NCI-H460 (cell line): ENCODE measurements around the gene DOCK9. TPM values are rescaled to one million over a fixed set of nuclear protein-coding genes. Genes with fewer than 3 reads are reported as not detected.

Experiments used
- DNase-seq: peaks from one replicate; pipeline ENCODE4 v3.0.0-alpha.2; 2016; ENCODE audit warnings: low read depth; ENCODE audit errors: extremely low read depth
- total RNA-seq: library from RNA; depleted of rRNA; stranded (reverse); fragments of >200 nt; shearing (Covaris generic); gene quantifications from 2 replicates; pipeline ENCODE4 v1.2.3, GENCODE V29; 2014

The DOCK9 gene
- total RNA-seq, 1 experiment from 2014 or later = 11.5 TPM

DNA sequence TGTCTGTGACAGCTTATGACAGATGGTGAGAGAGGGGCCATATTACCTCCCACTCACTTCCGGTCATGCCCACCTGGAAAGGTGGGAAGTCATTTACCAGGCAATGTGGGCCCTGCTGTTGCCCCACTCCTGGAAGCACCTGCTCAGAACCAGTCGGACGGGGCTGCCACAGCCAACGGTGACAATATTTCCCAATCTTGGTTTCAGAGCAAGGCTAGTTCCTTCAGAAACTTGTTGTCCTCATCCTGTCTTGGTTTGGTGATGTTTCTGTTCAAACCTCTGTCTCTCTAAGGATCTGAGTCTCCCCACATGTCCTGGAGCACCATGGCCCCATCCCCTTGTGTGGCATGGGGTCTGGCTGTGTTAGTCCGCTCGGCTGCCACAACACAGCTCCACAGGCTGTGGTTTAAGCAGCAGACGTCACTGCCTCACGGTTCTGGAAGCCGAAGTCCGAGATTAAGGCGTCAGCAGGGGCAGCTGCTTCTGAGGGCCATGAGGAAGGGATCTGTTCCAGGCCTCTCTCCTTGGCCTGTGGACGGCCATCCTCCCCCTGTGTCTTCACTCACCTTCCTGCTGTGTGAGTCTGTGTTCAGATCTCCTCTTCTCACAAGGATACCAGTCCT is 193.9 kb downstream of the DOCK9 start:
- DNase-seq = no peak

DNA sequence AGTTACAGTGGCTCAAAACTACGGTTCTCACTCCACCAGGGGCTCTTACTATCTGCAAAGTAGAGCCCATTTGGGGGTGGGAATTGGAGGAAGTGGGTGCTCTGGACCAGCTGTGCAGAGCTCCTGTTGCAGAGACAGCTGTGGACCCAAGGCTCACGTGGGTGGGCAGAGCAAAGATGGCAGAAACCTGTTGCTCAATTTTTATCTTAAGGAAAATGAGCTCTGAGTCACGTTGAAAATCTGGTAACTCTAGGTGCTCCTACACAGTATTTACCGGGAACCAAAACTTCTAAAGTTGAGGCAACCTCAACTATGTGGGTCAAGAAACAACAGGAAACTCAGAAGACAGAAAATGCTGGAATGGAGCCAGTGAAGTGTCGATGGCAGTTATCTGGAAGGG is 195.2 kb downstream of the DOCK9 start:
- DNase-seq = no peak

DNA sequence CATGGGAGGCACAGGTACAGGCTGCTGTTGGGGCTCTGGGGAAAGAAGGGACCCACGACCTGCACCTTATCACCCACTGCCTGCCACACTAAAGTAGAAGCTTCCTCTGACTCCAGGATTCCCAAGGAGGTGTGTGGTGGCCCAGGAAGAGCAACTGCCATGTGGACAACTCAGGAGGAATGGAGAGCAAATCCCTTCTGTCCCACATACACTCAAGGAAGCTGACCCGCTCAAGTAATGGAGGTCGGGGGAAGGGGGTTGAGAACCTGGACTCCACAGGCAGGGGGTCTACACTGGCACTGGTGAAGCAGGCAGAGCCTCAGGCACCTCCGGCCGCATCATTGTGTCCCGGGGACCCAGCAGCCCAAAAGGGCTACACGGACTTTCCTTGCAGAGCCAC is 196.0 kb downstream of the DOCK9 start:
- DNase-seq = no peak

DNA sequence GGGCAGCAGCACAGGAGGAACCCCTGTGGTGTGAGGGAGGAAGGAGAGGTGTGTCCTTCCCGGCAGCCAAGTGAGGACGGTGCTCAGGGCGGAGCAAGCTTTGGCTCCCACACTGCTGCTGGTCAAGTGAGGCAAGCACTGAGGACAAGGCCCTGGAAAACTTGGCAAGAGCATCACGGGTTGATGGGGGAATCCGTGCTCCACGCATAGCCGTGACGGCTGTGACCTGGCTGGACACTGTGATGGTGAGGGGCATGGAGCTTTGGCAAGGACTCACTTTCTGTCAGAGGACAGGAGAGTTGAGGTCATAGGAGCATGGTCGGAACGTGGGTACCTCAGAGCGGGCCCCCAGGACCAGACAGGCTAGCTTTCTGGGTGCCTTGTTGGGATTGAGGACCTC is 196.4 kb downstream of the DOCK9 start:
- DNase-seq = no peak

DNA sequence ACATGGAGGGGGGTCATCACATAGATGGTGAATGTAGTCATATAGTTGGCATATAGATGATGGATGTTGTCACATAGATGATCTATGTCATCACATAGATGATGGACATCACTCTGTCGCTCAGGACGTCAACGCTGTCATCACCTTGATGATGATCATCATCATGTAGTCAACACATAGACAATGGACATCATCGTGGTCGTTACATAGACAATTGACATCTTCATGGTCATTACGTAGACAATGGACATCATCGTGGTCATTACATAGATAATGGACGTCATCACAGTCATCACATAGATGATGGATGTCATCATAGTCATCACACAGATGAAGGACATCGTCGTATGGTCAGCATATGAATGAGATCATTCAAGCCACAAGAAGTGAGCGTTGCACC is 196.8 kb downstream of the DOCK9 start:
- no peak for DNase-seq

DNA sequence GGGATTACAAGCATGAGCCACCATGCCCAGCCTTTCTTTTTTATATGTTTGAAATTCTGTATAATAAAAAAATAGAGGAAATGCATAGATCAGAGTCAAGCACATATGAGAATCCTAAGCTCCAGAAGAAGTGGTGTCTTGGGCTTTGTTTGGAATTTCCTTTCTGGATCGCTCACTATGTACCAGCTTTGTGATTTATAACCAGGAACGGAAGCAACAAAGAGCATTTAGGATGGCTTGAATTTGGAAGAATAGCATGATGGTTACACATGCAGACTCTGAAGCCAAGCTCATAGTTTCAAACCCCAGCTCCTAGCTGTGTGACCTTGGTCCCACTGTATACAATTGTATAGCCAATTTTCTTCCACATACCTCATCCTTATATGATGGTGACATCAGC is 197.4 kb downstream of the DOCK9 start:
- no peak for DNase-seq

DNA sequence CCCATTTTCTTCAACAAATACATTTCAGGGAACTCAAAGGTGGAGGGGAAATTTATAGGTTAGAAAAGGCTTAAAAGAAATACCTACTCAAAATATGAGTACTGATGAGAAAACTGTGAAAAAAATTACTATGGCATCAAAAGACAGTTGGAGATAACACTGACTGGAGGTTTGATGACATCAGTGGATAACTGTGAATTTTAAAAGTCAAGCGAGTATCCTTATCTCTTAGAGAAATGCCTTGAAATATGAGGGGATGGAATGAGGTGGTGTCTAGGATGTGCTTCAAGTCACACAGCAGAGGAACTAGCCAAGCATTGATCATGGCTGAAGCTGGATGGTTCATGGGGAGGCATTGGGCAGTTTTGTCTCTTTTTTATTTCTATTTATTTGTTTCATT is 198.2 kb downstream of the DOCK9 start:
- no peak for DNase-seq

DNA sequence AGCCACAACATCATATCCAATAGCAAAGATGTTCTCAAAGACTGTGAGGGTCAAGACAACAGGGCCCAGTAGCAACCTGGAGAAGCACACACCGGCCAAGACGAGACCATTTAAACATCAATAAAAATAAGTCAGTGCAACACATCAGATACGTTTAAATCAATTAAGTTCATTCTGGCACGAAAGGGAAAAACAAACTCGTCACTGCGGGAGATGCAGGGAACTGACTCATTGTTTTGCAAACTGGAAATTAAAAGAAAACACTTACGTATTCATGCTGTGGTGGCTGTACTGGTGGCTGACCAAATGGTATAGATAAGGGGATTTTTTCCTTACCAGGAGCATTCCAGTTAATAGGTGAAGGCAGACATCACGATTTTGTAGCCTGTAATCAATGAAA is 199.1 kb downstream of the DOCK9 start:
- DNase-seq = no peak

DNA sequence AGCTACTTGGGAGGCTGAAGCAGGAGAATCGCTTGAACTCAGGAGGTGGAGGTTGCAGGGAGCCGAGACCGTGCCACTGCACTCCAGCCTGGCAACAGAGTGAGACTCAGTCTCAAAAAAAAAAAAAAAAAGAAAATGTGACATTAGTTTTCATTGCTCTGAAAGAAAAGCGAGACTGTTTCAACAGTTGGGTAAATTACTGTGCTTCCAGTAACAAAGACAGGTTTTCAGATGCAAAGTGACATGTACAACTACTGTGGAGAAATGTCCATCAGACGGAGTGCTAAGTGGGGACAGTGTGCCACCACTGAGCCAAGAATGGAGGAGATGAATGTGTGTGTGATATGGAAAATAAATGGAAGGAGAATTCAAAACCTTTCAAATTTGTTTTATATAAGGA is 201.2 kb downstream of the DOCK9 start:
- no peak for DNase-seq

DNA sequence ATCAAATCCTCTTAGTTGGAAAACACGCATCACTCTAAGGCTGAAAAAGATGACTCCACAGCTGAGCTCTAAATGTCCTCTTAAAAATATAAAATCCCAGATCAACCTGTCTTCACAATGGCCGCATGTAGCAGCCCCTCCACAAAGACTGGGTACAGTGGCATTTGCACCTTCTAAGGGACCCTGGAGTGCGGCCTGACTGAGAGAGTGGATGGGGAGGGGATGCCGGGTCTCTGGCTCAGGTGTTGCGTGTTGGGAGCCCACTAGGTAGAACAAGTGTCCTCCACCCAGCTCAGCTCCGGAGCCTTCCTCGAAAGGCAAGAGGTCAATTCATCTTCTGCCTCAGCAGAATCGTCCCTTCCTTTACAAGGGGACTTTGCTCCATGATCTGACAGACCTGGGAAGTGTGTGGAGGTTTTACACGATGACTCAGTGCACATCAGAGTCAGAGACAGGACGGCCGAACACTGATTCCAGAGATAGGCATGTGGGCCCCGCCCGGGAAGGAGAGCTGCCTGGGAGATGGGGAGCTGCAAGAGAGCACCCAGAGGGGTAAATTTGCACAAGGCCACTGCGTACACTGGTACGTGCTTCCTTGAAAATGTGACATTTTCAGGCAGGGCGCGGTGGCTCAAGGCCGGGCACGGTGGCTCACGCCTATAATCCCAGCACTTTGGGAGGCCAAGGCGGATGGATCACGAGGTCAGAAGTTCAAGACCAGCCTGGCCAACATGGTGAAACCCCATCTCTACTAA is 201.8 kb downstream of the DOCK9 start:
- peak; percentile 3 for DNase-seq

DNA sequence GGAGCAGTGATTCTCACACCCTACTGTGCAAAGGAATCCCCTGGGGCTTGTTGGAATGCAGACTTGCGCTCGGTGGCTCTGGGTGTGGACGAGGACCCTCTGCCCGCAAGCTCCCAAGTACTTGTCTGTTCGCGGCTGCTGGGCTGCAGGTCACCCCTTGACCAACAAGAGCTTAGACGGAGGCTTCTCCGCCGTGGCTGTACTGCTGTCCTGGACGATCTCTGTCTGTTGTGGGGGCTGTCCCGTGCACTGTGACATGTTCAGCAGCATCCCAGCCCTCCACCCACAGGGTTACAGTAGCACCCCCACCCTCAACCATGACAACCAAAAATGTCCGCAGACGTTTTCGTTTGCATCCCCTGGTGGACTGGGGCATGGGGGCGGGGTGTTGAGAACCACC is 202.5 kb downstream of the DOCK9 start:
- no peak for DNase-seq

DNA sequence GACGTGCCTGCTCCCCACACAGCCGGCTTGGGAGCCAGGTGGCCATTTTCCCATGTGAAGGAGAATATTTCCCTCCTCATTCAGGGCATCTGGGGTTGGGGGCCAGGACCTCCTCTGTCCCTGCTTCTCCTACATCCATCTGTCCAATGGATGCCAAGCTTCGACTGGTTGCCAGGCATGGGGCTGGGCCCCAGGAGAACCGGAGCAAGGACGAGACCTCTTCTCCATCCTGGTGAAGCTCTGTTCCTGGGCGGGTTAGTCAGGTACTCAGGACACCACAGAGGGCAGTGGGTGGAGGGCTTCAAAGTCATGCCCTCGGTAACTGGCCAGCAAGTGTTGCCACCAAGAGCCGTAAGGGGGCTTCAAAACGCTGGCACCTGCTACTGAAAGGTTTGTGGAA is 203.1 kb downstream of the DOCK9 start:
- DNase-seq = no peak

DNA sequence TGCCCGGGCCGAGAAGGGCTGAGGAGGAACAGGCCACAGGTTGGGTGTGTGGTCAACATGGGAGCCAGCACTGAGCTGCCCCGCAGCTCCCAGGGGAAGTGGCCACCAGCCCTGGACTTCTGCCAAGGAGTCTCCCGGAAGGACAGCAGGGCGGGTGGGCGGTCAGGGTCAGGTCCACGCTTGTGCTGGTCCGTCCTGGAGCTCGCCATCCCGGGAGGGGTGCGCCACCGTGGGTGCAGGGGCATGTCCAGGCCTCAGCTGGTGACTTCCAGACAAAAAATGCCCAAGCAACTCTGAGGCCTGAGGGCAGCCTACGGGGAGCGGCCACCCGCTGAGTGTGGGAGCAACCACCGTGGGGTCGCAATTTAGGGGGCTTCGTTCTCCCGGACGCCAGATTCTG is 203.9 kb downstream of the DOCK9 start:
- DNase-seq = no peak

DNA sequence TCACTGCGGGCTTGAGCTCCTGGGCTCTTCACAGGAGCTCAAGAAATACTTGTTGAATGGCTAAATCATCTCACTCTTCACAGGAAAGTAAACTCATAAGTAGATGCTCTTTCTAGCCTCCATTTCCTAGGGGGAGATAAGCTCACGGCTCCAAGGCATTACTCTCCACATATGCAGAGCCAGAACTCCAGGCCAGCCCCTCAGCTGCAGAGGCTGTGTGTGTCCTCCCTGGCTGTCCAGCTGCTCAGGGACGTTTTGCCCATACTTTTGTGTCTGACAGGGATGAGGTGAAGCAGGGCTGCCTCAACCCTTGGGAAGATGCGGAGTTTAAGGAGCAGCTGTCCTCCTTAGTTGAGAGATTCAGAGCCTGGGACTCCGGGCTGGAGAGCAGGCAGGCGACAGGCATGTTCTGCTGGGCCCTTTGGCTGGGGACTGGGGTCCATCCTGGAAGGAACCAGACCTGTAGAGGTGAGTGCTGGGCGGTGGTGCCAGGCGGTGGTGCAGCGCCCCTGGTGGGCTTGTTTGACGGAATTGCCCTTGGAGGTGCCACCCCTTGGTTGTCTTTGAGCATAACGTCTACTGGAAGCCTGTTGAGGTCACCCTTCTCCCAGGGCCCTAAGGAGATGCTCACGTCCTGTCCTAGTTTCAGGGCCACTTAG is 204.9 kb downstream of the DOCK9 start:
- no peak for DNase-seq

DNA sequence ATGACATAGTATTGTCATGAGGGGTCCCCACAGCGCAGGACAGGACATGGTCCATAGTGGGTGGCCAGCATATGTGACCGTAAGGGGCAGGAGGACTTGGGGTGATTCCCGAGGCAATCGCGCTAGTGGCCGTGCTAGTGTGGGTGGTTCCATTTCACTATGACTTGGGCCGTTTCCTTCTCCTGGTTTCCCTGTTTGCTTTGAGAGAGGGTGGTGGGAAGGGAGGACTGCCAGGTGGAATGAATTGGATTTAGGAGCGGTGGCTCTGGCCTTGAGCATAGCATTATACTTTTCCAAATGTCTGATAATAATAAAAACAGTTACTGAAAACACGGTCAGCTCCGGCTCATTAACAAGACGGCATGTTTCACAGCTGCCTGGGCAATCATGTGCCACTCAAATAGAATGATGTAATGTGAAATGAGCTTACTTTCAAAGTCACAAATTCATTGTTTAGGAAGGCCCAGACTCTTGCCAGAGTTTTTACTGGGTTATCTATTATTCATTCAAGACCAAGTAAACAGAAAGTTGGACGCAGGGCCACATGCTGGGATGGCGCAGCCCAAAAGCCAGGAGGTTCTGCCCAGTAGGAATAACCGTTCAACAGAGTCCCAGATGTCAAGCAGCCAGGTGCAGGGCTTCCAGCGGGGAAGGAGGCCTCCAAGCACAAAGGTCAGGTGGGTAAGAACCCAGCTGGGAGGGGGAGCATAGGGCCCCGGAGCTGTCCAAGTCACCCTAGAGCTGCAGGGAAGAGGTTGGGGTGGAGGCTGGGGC is 205.8 kb downstream of the DOCK9 start:
- no peak for DNase-seq

DNA sequence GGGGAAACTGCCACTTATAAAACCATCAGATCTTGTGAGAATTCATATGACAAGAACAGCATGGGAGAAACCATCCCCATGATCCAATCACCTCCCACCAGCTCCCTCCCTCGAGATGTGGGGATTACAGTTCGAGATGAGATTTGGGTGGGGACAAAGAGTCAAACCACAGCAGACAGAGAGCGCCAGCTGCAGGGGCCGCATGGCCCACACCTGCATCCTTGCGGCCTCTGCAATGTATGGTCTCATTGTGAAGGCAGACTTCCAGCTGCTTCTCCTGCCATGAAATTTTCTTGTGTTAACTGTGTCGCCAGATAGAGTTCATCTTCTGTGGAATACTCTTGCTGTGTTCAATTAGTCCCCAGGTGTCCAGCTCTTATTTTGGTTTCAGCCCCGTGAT is 208.1 kb downstream of the DOCK9 start:
- no peak for DNase-seq

DNA sequence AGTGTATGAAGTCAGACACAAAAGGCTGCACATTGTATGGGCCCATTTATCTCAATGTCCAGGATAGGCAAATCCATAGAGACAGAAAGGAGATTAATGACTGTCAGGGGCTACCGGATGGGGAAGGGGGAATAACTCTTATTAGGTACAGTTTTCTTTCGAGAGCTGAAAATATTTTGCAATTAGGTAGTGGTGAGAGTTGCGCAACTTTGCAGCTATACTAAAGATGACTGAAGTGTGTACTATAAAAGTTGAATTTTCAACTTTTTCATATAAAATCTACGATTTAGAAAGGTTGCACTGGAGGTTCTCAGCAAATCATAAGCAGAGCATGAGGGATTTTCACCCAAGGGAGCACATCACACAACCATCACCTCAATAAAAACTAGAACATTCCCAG is 209.3 kb downstream of the DOCK9 start:
- no peak for DNase-seq

DNA sequence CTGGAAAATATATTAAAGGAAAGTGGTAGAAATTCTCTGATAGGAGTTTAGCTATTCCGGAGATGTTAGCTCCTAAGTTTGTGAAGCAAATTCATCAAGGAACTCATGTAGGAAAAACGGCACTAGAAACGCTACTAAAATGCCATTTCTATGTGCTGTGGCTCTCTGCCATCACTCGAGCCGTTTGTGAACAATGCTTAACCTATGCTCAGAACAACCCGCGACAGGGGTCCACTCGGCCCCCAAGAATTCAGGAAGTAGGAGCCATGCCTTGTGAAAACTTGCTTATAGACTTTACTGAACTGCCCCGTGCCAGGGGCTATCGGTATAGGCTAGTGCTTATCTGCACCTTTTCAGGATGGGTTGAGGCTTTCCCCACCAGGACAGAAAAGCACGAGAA is 211.2 kb downstream of the DOCK9 start:
- DNase-seq = no peak

DNA sequence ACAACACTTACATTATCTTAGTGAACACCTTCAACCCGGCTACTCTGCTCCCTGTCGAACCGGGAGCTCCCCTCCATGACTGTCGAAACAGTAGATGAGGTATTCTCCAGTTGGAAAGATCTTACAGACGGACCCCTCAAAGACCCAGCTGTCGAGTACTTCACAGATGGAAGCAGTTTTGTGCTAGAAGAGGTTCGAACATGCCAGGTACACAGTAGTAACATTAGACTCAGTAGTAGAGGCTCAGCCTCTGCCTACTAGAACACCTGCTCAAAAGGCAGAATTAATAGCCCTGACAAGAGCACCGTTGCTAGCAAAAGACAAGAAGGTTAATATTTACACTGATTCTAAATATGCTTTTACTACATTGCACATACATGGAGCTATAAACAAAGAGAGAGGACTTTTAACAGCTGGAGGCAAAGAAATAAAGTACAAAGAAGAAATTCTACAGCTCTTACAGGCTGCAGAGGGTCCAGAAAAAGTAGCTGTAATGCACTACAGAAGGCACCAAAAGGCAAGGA is 211.8 kb downstream of the DOCK9 start:
- DNase-seq = no peak

DNA sequence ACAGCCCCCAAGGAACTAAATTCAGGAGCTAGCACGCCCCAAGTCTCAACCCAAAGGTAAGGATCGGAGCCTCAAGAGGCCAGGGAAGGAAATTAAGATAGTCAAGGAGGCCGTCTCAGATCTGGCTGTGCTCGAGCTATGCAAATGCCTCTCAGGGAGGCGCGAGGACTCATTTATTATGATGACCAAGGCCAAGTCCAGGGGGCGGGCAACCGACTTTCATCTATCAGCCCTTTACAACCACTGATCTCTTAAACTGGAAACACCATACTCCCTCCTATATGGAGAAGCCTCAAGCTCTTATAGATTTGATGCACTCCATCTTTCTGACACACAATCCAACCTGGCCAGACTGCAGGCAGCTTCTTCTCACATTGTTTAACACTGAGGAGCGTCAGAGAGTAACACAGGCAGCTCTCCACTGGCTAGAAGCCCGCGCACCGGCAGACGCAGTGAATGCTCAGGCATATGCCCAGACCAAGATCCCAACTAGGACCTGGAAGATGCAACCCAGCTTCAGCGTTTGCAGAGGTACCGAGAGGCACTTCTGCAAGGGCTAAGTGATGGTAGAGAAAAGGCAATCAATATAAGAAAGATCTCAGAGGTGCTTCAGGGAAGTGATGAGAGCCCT is 215.8 kb downstream of the DOCK9 start:
- no peak for DNase-seq
